Measurements from ENCODE around the gene AGTPBP1.

DNA sequence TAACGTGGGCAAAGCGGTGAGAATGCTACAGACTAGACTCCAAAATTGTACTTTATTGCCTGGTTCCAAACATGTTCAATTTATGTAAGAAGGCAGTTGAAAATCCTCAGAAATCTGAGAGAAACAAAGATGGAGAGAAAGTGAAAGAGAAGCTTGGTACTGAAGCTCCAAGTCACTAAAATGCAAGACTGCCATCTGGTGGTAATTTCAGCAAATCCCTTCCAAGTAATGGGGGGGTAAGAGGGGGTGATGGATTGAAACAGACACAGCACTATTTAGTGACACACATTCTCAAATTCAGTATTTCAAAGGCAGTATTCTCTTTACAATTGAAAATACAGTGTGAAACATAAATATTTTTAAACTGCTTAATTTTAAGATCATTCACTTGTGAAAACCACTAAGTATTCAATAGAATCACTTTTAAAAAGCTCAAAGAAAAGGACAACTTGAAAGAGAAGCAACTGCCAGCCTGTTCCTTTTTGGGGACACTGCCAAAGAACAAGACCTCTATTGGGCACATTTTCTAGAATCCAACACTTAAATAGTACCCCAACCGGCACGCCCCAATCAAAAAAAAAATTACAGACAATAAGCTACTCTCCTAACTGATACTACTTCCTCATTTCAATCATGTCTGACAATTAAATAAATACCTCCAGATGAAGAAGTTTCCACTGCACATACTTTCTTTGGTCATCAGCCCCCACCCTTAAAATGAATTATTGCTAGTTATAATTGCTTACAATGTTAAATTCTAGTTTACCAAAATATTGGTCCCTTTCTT is 131.5 kb downstream of the AGTPBP1 start:
- TF ChIP-seq ELK1 (CRISPR knock-in tag; IDR thresholded peaks at IDR 0.05) (no peak), SPI1 (IDR thresholded peaks at IDR 0.05; ENCODE audit: borderline replicate concordance, low read depth, low read length) (no peak), JUN (IDR thresholded peaks at IDR 0.05; ENCODE audit: borderline replicate concordance, low read depth, low read length) (no peak), JUN (CRISPR knock-in tag; IDR thresholded peaks at IDR 0.05; ENCODE audit: borderline replicate concordance) (no peak), ATF6 (CRISPR knock-in tag; IDR thresholded peaks at IDR 0.05) (no peak), FOXK1 (CRISPR knock-in tag; IDR thresholded peaks at IDR 0.05; ENCODE audit: borderline replicate concordance) (no peak), MTF1 (CRISPR knock-in tag; IDR thresholded peaks at IDR 0.05; ENCODE audit: borderline replicate concordance) (no peak), TAF1 (IDR thresholded peaks at IDR 0.05; ENCODE audit: control insufficient read depth, extremely low read depth, insufficient read depth, low read length, severe bottlenecking) (no peak), KLF13 (tag; IDR thresholded peaks at IDR 0.05; ENCODE audit: borderline replicate concordance, low read depth) (no peak)

All from K562 (cell line).